Effector memory CD4-positive, alpha-beta T cell (primary cell): ENCODE data around the gene PELI3.
"Not testable (repeated sequence)": the region's sequence is repeated elsewhere in the genome, so short reads cannot be mapped to it uniquely, and the experiment has no call there.

Experiments used
- DNase-seq, 3 donors: peaks; one replicate each; pipeline ENCODE4 v3.0.0-alpha.2; 2020
- H3K27ac ChIP-seq: 2 replicates; pipeline ENCODE4 v1.7.0; 2013; ENCODE audit warnings: mild to moderate bottlenecking, low read length, moderate library complexity; ENCODE audit not compliant: insufficient read depth, poor library complexity, severe bottlenecking
- H3K27me3 ChIP-seq: replicated peaks from 2 replicates; pipeline ENCODE4 v1.7.0; 2013; ENCODE audit warnings: mild to moderate bottlenecking, low read length; ENCODE audit not compliant: insufficient read depth, control insufficient read depth, poor library complexity, severe bottlenecking
- H3K36me3 ChIP-seq: 2 replicates; pipeline ENCODE4 v1.7.0; 2013; ENCODE audit warnings: mild to moderate bottlenecking, low read length, moderate library complexity; ENCODE audit not compliant: control insufficient read depth, insufficient read depth
- H3K4me1 ChIP-seq: 2 replicates; pipeline ENCODE4 v1.7.0; 2013; ENCODE audit warnings: low read length, mild to moderate bottlenecking; ENCODE audit not compliant: control insufficient read depth, insufficient read depth, poor library complexity, severe bottlenecking
- H3K4me3 ChIP-seq: 2 replicates; pipeline ENCODE4 v1.7.0; 2013; ENCODE audit warnings: low read length, low read depth, mild to moderate bottlenecking; ENCODE audit not compliant: insufficient read depth, poor library complexity, severe bottlenecking
- H3K9me3 ChIP-seq: 2 replicates; pipeline ENCODE4 v1.7.0; 2013; ENCODE audit warnings: mild to moderate bottlenecking, low read length, moderate library complexity; ENCODE audit not compliant: control insufficient read depth

PELI3 gene

GRCh38 chr11:66464116-66464515 lies 2.6 kb upstream of the PELI3 start:
- not testable (repeated sequence) for H3K27me3 ChIP-seq, DNase-seq, H3K4me3 ChIP-seq, H3K27ac ChIP-seq, H3K9me3 ChIP-seq, H3K36me3 ChIP-seq
- H3K4me1 ChIP-seq: peaks cover 14% of the 10 kb centered on the region

- H3K9me3 ChIP-seq: no peaks in the 10 kb centered on the region
- no peak overlapping the region for H3K4me3 ChIP-seq
- peaks cover 14% of the 10 kb centered on the region for H3K4me1 ChIP-seq
- H3K27ac ChIP-seq: no peak overlapping the region
- H3K36me3 ChIP-seq: no peaks in the 10 kb centered on the region
- no peaks in the 10 kb centered on the region for H3K27me3 ChIP-seq
- no peak for DNase-seq
Measured at GRCh38 chr11:66464916-66465315, 1.8 kb upstream of the PELI3 start.

- no peak for DNase-seq
- Histone ChIP-seq H3K27me3 (no peaks in the 10 kb centered on the region), H3K4me3 (peak overlapping the region; percentile 73), H3K27ac (peak overlapping the region; percentile 82), H3K4me1 (peaks cover 14% of the 10 kb centered on the region), H3K9me3 (no peaks in the 10 kb centered on the region), H3K36me3 (no peaks in the 10 kb centered on the region)
Measured at GRCh38 chr11:66465373-66466224, 1.1 kb upstream of the PELI3 start.

- H3K27ac ChIP-seq: peak overlapping the region; percentile 62
- H3K36me3 ChIP-seq: no peaks in the 10 kb centered on the region
- no peaks in the 10 kb centered on the region for H3K9me3 ChIP-seq
- peak in 1 of 3 donors; percentile 42 for DNase-seq
- H3K4me1 ChIP-seq: peaks cover 14% of the 10 kb centered on the region
- no peaks in the 10 kb centered on the region for H3K27me3 ChIP-seq
- H3K4me3 ChIP-seq: peak overlapping the region; percentile 73
Measured at GRCh38 chr11:66467034-66467659, 442 bp downstream of the PELI3 start.

- H3K36me3 ChIP-seq: peaks cover 4% of the 10 kb centered on the region
- peaks cover 14% of the 10 kb centered on the region for H3K4me1 ChIP-seq
- H3K9me3 ChIP-seq: no peaks in the 10 kb centered on the region
- H3K27ac ChIP-seq: peak overlapping the region; percentile 62
- DNase-seq: peak in 1 of 3 donors; percentile 12
- peak overlapping the region; percentile 73 for H3K4me3 ChIP-seq
- H3K27me3 ChIP-seq: no peaks in the 10 kb centered on the region
Measured at GRCh38 chr11:66467756-66468155, 1.1 kb downstream of the PELI3 start.

GRCh38 chr11:66468691-66469090 lies 2.0 kb downstream of the PELI3 start:
- no peak for DNase-seq
- no peaks in the 10 kb centered on the region for H3K9me3 ChIP-seq
- H3K36me3 ChIP-seq: peaks cover 13% of the 10 kb centered on the region
- no peaks in the 10 kb centered on the region for H3K27me3 ChIP-seq
- no peak overlapping the region for H3K27ac ChIP-seq
- H3K4me3 ChIP-seq: no peak overlapping the region
- H3K4me1 ChIP-seq: peaks cover 14% of the 10 kb centered on the region

- Histone ChIP-seq H3K36me3 (peaks cover 16% of the 10 kb centered on the region), H3K9me3 (no peaks in the 10 kb centered on the region), H3K27ac (no peak overlapping the region), H3K27me3 (no peaks in the 10 kb centered on the region), H3K4me3 (no peak overlapping the region), H3K4me1 (peaks cover 14% of the 10 kb centered on the region)
- no peak for DNase-seq
Measured at GRCh38 chr11:66469441-66469840, 2.7 kb downstream of the PELI3 start.

- no peak for DNase-seq
- no peak overlapping the region for H3K4me3 ChIP-seq
Measured at GRCh38 chr11:66470015-66470414, 3.3 kb downstream of the PELI3 start.

DNA sequence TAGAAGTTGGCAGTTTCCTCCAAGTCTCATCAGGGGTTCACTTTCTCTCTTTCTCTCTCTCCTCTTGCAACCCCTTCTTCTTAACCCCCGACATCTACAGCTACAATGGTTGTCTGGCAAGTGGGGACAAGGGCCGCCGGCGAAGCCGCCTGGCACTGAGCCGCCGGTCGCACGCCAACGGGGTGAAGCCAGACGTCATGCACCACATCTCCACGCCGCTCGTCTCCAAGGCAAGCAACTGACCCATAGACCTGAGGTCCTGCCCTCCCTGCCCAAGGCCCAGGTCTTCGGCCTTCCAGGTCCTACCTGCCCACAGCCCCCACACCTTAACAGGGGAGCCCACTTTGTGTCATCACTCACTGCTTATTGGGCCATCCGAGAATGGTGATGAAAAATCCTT lies 4.4 kb downstream of the PELI3 start:
- no peak for DNase-seq
- Histone ChIP-seq H3K27ac (no peak overlapping the region), H3K27me3 (no peaks in the 10 kb centered on the region), H3K36me3 (peaks cover 16% of the 10 kb centered on the region), H3K9me3 (no peaks in the 10 kb centered on the region), H3K4me1 (peaks cover 13% of the 10 kb centered on the region), H3K4me3 (no peak overlapping the region)

More at GRCh38 chr11:66470015-66470414, 3.3 kb downstream of the PELI3 start:
- Histone ChIP-seq H3K4me1 (peaks cover 14% of the 10 kb centered on the region), H3K27me3 (no peaks in the 10 kb centered on the region), H3K9me3 (no peaks in the 10 kb centered on the region), H3K27ac (no peak overlapping the region), H3K36me3 (peaks cover 16% of the 10 kb centered on the region)

- Histone ChIP-seq H3K36me3 (peaks cover 16% of the 10 kb centered on the region), H3K4me3 (no peak overlapping the region), H3K9me3 (no peaks in the 10 kb centered on the region), H3K27ac (no peak overlapping the region), H3K27me3 (no peaks in the 10 kb centered on the region), H3K4me1 (peaks cover 10% of the 10 kb centered on the region)
- no peak for DNase-seq
Measured at GRCh38 chr11:66472054-66472453, 5.3 kb downstream of the PELI3 start.
